Measurements from ENCODE around the gene SPI1. TPM values are rescaled to one million over a fixed set of nuclear protein-coding genes. Genes with fewer than 3 reads are reported as not detected.

Gene SPI1
- total and polyA plus RNA-seq, 2 donors (not counting 3 experiments of a cell fraction or from before 2014, with no cell fraction given), result not detected

- FAIRE-seq, result no peak
- POLR2A ChIA-PET, result no interaction called here
- H3K4me3 ChIP-seq (replicated peaks in 1 of 3; ENCODE audit: insufficient read depth in 1 of 3, low read depth in 1 of 3, low read length in 3 of 3), result no peak overlapping the region
- H3K9me1 ChIP-seq (replicated peaks; ENCODE audit: control insufficient read depth, extremely low read depth, insufficient read depth, low read length), result no peaks in the 10 kb centered on the region
- H3K27ac ChIP-seq (ENCODE audit: insufficient read depth, low read depth, low read length), result no peak overlapping the region
- H3K79me2 ChIP-seq (ENCODE audit: control insufficient read depth, insufficient read depth, low read length), result no peaks in the 10 kb centered on the region
- no peak overlapping the region for H3K4me2 ChIP-seq (ENCODE audit: insufficient read depth, low read length)
- no peaks in the 10 kb centered on the region for H3K27me3 ChIP-seq (ENCODE audit: control insufficient read depth in 2 of 2, insufficient read depth in 2 of 2, low read length in 2 of 2)
- H4K20me1 ChIP-seq (replicated peaks; ENCODE audit: control insufficient read depth, extremely low read depth, insufficient read depth, low read length), result no peaks in the 10 kb centered on the region
- TF ChIP-seq GATA2 (IDR thresholded peaks at IDR 0.05; ENCODE audit: insufficient read depth, insufficient read length, low read depth, low read length) (no peak), JUN (IDR thresholded peaks at IDR 0.05; ENCODE audit: borderline replicate concordance, insufficient read depth, insufficient read length, low read depth) (no peak), POLR2AphosphoS5 (IDR thresholded peaks at IDR 0.05; ENCODE audit: insufficient read depth, low read depth, low read length) (no peak), MYC (IDR thresholded peaks at IDR 0.05; ENCODE audit: low read depth, low read length) (no peak), FOS (IDR thresholded peaks at IDR 0.05; ENCODE audit: borderline replicate concordance, insufficient read depth, low read length) (no peak), POLR2A (IDR thresholded peaks at IDR 0.05; ENCODE audit: low read depth, low read length) (no peak)
- TF ChIP-seq, protein P1, sequence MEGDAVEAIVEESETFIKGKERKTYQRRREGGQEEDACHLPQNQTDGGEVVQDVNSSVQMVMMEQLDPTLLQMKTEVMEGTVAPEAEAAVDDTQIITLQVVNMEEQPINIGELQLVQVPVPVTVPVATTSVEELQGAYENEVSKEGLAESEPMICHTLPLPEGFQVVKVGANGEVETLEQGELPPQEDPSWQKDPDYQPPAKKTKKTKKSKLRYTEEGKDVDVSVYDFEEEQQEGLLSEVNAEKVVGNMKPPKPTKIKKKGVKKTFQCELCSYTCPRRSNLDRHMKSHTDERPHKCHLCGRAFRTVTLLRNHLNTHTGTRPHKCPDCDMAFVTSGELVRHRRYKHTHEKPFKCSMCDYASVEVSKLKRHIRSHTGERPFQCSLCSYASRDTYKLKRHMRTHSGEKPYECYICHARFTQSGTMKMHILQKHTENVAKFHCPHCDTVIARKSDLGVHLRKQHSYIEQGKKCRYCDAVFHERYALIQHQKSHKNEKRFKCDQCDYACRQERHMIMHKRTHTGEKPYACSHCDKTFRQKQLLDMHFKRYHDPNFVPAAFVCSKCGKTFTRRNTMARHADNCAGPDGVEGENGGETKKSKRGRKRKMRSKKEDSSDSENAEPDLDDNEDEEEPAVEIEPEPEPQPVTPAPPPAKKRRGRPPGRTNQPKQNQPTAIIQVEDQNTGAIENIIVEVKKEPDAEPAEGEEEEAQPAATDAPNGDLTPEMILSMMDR (IDR thresholded peaks at IDR 0.05; ENCODE audit: extremely low read depth in 1 of 2, insufficient read depth in 1 of 2, low read depth in 1 of 2, low read length in 2 of 2), result no peak
- TF ChIP-seq, protein P2, sequence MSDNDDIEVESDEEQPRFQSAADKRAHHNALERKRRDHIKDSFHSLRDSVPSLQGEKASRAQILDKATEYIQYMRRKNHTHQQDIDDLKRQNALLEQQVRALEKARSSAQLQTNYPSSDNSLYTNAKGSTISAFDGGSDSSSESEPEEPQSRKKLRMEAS (IDR thresholded peaks at IDR 0.05; ENCODE audit: insufficient read depth, insufficient read length), result no peak
- H3K36me3 ChIP-seq (ENCODE audit: control insufficient read depth in 2 of 2, extremely low read depth in 1 of 2, insufficient read depth in 2 of 2, low read length in 2 of 2), result peaks cover 0 to 23% of the 10 kb centered on the region in 2 experiments
- CTCF ChIA-PET, result interaction anchor here (1.3 kb wide), 1 partner anchor 46 kb away, joined by 3 read pairs; no protein-coding TSS in a partner anchor
- dilution Hi-C loops (cut with MboI; ENCODE audit: extremely low pct_ligation_motif_present, low sequenced_read_pairs) (no loop called here), intact Hi-C loops (cut with micrococcal nuclease) (no loop called here)
- H3K9ac ChIP-seq (replicated peaks; ENCODE audit: extremely low read depth, insufficient read depth, low read length), result no peak overlapping the region
- no peak for DNase-seq (ENCODE audit: low read depth, low spot score)
- BruUV-seq (replicated peaks), result no TSS peak
- H2AFZ ChIP-seq (ENCODE audit: low read depth, low read length), result no peak overlapping the region
- H3K4me1 ChIP-seq (ENCODE audit: control insufficient read depth, extremely low read depth, insufficient read depth, low read length), result peaks cover 16% of the 10 kb centered on the region
- H3K9me3 ChIP-seq (replicated peaks; ENCODE audit: control insufficient read depth, insufficient read depth, low read length), result no peaks in the 10 kb centered on the region
These were observed 50.4 kb downstream of the SPI1 start for GRCh38 chr11:47327949-47328348.
